ENCODE measurements around the gene DRG2. TPM values are rescaled to one million over a fixed set of nuclear protein-coding genes. Genes with fewer than 3 reads are reported as not detected.
A peak's percentile ranks its signal among the peaks of the same experiment; 100 is the strongest.

DRG2 gene
- total and polyA plus RNA-seq, 11 donors = 17.5 to 29.0 (median 21.4) TPM

DNA sequence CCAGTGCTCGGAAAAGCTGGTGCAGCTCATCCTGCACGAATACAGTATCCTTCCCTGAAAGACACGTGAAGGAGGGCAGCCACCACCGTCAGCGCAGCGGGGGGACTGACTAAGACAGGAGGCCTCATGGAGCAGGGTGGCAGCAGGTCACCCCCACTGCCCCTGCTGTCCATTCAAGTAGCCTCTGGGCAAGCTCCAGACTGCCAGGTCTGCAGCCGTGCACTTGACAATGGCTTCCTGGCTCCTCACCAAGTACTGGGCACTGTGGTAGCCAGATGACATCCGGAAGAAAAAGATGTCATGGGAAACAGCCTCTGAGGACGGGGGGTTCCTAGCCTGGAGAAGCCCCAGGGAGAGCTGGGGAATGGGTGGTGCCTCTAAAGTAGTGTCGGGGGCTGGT is 12.9 kb downstream of the DRG2 start:
- ATAC-seq (no peak), DNase-seq (peak in 1 of 5 donors; percentile 4)
- Histone ChIP-seq H3K27me3 (no peaks in the 10 kb centered on the region), H3K27ac (no peak overlapping the region), H3K4me3 (no peak overlapping the region), H3K4me1 (no peaks in the 10 kb centered on the region), H3K36me3 (peaks cover 0 to 92% (median 67%) of the 10 kb centered on the region in 9 donors), H3K9me3 (no peaks in the 10 kb centered on the region)
- intact Hi-C loops (cut with DNase I) = no loop called here
- WGBS, 4 donors = 76 to 87% (median 79%) methylated on average over 7 to 10 of the region's 10 CpGs
- TF ChIP-seq, protein P1, sequence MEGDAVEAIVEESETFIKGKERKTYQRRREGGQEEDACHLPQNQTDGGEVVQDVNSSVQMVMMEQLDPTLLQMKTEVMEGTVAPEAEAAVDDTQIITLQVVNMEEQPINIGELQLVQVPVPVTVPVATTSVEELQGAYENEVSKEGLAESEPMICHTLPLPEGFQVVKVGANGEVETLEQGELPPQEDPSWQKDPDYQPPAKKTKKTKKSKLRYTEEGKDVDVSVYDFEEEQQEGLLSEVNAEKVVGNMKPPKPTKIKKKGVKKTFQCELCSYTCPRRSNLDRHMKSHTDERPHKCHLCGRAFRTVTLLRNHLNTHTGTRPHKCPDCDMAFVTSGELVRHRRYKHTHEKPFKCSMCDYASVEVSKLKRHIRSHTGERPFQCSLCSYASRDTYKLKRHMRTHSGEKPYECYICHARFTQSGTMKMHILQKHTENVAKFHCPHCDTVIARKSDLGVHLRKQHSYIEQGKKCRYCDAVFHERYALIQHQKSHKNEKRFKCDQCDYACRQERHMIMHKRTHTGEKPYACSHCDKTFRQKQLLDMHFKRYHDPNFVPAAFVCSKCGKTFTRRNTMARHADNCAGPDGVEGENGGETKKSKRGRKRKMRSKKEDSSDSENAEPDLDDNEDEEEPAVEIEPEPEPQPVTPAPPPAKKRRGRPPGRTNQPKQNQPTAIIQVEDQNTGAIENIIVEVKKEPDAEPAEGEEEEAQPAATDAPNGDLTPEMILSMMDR (IDR thresholded peaks at IDR 0.05) = no peak
- TF ChIP-seq POLR2A (IDR thresholded peaks at IDR 0.05) = no peak

DNA sequence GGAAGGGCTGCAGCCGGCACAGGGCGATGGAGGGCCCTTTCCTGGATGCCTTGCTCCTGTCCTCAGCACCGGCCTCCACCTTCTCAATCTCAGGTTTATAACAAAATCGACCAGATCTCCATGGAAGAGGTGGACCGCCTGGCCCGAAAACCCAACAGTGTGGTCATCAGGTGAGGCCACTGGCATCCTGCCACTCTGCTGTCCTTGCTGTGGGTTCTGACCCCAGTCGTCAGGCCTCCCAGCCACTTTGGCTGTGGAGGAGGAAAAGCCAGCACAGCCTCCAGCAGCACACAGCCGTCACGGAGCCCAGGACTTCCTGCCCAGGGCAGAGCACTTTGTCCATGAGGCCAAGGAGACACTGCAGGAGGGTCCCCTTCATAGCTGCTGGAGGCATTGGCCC is 14.1 kb downstream of the DRG2 start:
- no peaks in the 10 kb centered on the region for H3K27me3 ChIP-seq
- H3K27ac ChIP-seq = no peak overlapping the region
- no peak overlapping the region for H3K4me3 ChIP-seq
- DNase-seq (no peak), ATAC-seq (no peak)
- peaks cover 0 to 91% (median 64%) of the 10 kb centered on the region in 9 donors for H3K36me3 ChIP-seq
- TF ChIP-seq, protein P1 (IDR thresholded peaks at IDR 0.05) = no peak
- no peak for TF ChIP-seq POLR2A (IDR thresholded peaks at IDR 0.05)
- no peaks in the 10 kb centered on the region for H3K9me3 ChIP-seq
- 76 to 94% (median 87%) methylated on average over 8 to 9 of the region's 9 CpGs for WGBS, 4 donors
- H3K4me1 ChIP-seq = no peaks in the 10 kb centered on the region
- intact Hi-C loops (cut with DNase I) = no loop called here

DNA sequence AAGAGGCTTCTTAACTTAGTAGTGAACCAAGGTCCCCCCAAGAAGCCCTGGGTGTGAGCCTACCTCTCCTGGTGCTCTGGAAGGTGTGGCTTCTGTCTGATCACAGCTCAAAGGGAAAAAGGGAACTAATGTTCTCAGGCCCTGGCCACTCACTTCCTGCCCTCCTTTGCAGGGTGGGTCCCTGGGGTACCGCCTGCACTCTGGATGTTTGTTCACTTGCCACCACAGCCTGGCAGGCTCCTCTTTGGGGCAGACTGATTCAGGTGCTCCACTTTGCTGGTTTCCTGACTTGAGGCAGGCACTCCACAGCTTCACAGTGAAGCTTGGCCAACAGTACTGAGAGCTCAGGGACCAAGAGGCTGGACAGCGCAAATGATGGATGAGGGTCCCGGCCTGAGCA is 14.9 kb downstream of the DRG2 start:
- DNase-seq (no peak), ATAC-seq (no peak)
- H3K27me3 ChIP-seq = no peaks in the 10 kb centered on the region
- H3K9me3 ChIP-seq = no peaks in the 10 kb centered on the region
- H3K36me3 ChIP-seq = peaks cover 0 to 90% (median 58%) of the 10 kb centered on the region in 9 donors
- no peak overlapping the region for H3K27ac ChIP-seq
- TF ChIP-seq, protein P1 (IDR thresholded peaks at IDR 0.05) = no peak
- TF ChIP-seq POLR2A (IDR thresholded peaks at IDR 0.05) = no peak
- H3K4me3 ChIP-seq = no peak overlapping the region
- WGBS, 4 donors = 77 to 93% (median 87%) methylated on average over 3 of the region's 3 CpGs
- intact Hi-C loops (cut with DNase I) = no loop called here
- no peaks in the 10 kb centered on the region for H3K4me1 ChIP-seq

DNA sequence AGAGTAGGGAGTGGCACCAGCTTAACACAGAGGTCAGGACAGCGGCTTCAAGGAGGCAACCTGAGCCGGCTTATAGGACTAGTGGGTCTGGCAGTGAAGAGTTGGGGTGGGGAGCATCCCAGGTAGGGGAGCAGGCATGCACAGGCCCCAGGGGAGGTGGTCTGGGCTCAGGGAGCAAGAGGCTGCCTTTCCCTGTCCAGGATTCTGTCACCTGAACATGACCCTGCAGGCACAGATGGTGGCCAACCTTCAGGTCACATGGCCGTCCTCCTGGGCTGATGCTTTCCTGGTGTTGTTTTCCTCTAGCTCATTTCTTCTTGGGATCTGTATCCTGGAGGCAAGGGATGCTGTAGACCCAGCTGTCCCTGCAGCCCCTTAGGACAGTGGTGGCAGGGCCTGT is 17.3 kb downstream of the DRG2 start:
- Histone ChIP-seq H3K27me3 (no peaks in the 10 kb centered on the region), H3K4me1 (no peaks in the 10 kb centered on the region), H3K27ac (no peak overlapping the region), H3K4me3 (no peak overlapping the region), H3K36me3 (peaks cover 0 to 67% (median 35%) of the 10 kb centered on the region in 9 donors), H3K9me3 (no peaks in the 10 kb centered on the region)
- no peak for DNase-seq
- WGBS, 4 donors = 81 to 96% (median 86%) methylated on average over 2 to 3 of the region's 3 CpGs
- no peak for ATAC-seq
- intact Hi-C loops (cut with DNase I) = no loop called here
- no peak for TF ChIP-seq POLR2A (IDR thresholded peaks at IDR 0.05)
- TF ChIP-seq, protein P1 (IDR thresholded peaks at IDR 0.05) = no peak
